HCT116 (cell line): ENCODE measurements around the gene PTPMT1. TPM values are rescaled to one million over a fixed set of nuclear protein-coding genes. Genes with fewer than 3 reads are reported as not detected.

Experiments used
- ATAC-seq: fragments of 200-7000 bp; cut with Tn5 transposase; 2 replicates; pipeline ENCODE4 v1.9.1; 2020; ENCODE audit warnings: mild to moderate bottlenecking, moderate library complexity
- BruUV-seq: library from RNA; stranded (reverse); fragments of 400-500 nt; replicated peaks from 2 replicates; lab custom pipeline; 2021; lab: Mats Ljungman, UMichigan
- CTCF ChIA-PET: fragments of 300-600 bp; sonication (Branson Sonifier 250); formaldehyde crosslinking; loops from one replicate; lab custom pipeline; 2021; ENCODE audit warnings: antibody characterized with exemption; lab: Charles Lee
- POLR2A ChIA-PET: fragments of 300-600, 350-600 bp; sonication (Branson Sonifier 250); formaldehyde crosslinking; loops from one replicate; lab custom pipeline; 2021; ENCODE audit warnings: antibody characterized with exemption; lab: Charles Lee
- RAD21 ChIA-PET, 2 experiments: fragments of 300-600 bp; sonication (Branson Sonifier 250); formaldehyde crosslinking; loops; one replicate each; lab custom pipeline; 2023; ENCODE audit warnings: low total read pairs in 2 of 2; ENCODE audit not compliant: uncharacterized antibody in 2 of 2, unreplicated experiment in 2 of 2, low non-redundant PET in 1 of 2; lab: Charles Lee
- DNase-seq: peaks from one replicate; pipeline ENCODE4 v3.0.0-alpha.2; 2010; ENCODE audit warnings: low read depth, low spot score
- H2AFZ ChIP-seq: fragments of 200-600 bp; shearing (Covaris generic), sonication (generic); 2 replicates; pipeline ENCODE4 v1.6.1; 2017; ENCODE audit warnings: low read depth, mixed run types, mixed read lengths, antibody characterized with exemption, low read length; ENCODE audit not compliant: poor library complexity, severe bottlenecking
- H3K27ac ChIP-seq: 2 replicates; pipeline ENCODE4 v1.5.1; 2012; ENCODE audit warnings: low read depth, low read length
- H3K27me3 ChIP-seq: fragments of 200-600 bp; sonication (generic); 2 replicates; pipeline ENCODE4 v1.6.1; 2016; ENCODE audit warnings: mixed run types, low read length, mixed read lengths; ENCODE audit not compliant: insufficient read depth
- H3K36me3 ChIP-seq, 2 experiments: fragments of 200-500 bp in 1 of 2; fragments of 200-600 bp in 1 of 2; sonication (Bioruptor generic) in 1 of 2; sonication (generic) in 1 of 2; 2 replicates each; pipeline versions ENCODE4 v1.5.1 to v1.6.1; 2014 to 2016; ENCODE audit warnings: low read length in 2 of 2, inconsistent platforms in 1 of 2, mixed read lengths in 1 of 2, mixed run types in 1 of 2; ENCODE audit not compliant: insufficient read depth in 2 of 2, control insufficient read depth in 1 of 2
- H3K4me1 ChIP-seq, 2 experiments: fragments of 200-600 bp in 1 of 2; sonication (generic) in 1 of 2; 2 replicates each; pipeline versions ENCODE4 v1.5.1 to v1.6.1; 2012 to 2017; ENCODE audit warnings: low read length in 2 of 2, inconsistent platforms in 1 of 2, mild to moderate bottlenecking in 1 of 2, mixed read lengths in 1 of 2, mixed run types in 1 of 2, moderate library complexity in 1 of 2; ENCODE audit not compliant: insufficient read depth in 2 of 2, control insufficient read depth in 1 of 2
- H3K4me2 ChIP-seq: fragments of 200-600 bp; sonication (generic); 2 replicates; pipeline ENCODE4 v1.6.1; 2017; ENCODE audit warnings: mixed run types, low read length, mixed read lengths
- H3K4me3 ChIP-seq, 2 experiments: fragments of 200-600 bp in 1 of 2; sonication (generic) in 1 of 2; replicated peaks in 1 of 2; 2 replicates each; pipeline ENCODE4 v1.5.1; 2011 to 2016; ENCODE audit warnings: low read length in 2 of 2, control low read depth in 1 of 2, low read depth in 1 of 2, mild to moderate bottlenecking in 1 of 2, mixed read lengths in 1 of 2, mixed run types in 1 of 2
- H3K79me2 ChIP-seq: fragments of 200-600 bp; sonication (generic); 2 replicates; pipeline ENCODE4 v1.6.1; 2017; ENCODE audit warnings: mild to moderate bottlenecking, mixed run types, low read length, moderate library complexity, mixed read lengths; ENCODE audit not compliant: insufficient read depth
- H3K9ac ChIP-seq: fragments of 200-600 bp; sonication (generic); 2 replicates; pipeline ENCODE4 v1.6.1; 2016; ENCODE audit warnings: low read length, mixed read lengths
- H3K9me2 ChIP-seq: fragments of 200-600 bp; sonication (generic), shearing (Covaris generic); 2 replicates; pipeline ENCODE4 v1.6.1; 2017; ENCODE audit warnings: mixed run types, mild to moderate bottlenecking, moderate library complexity; ENCODE audit not compliant: insufficient read depth
- H3K9me3 ChIP-seq, 2 experiments: fragments of 200-500 bp in 1 of 2; fragments of 200-600 bp in 1 of 2; sonication (Bioruptor generic) in 1 of 2; sonication (generic) in 1 of 2; 2 replicates each; pipeline ENCODE4 v1.6.1; 2014 to 2017; ENCODE audit warnings: low read length in 2 of 2, mixed read lengths in 2 of 2, inconsistent platforms in 1 of 2, low read depth in 1 of 2, mild to moderate bottlenecking in 1 of 2, mixed run types in 1 of 2, moderate library complexity in 1 of 2; ENCODE audit not compliant: control insufficient read depth in 1 of 2, insufficient read depth in 1 of 2
- H4K20me1 ChIP-seq: fragments of 200-600 bp; sonication (generic), shearing (Covaris generic); 2 replicates; pipeline ENCODE4 v1.6.1; 2017; ENCODE audit warnings: mixed run types, mild to moderate bottlenecking, moderate library complexity; ENCODE audit not compliant: insufficient read depth
- CBX3 ChIP-seq: IDR thresholded peaks from 2 replicates; pipeline ENCODE4 v1.6.1; 2012; ENCODE audit warnings: low read depth
- CEBPB ChIP-seq: IDR thresholded peaks from 2 replicates; pipeline ENCODE4 v1.6.1; 2012; ENCODE audit warnings: low read depth
- EGR1 ChIP-seq: IDR thresholded peaks from 2 replicates; pipeline ENCODE4 v1.6.1; 2012; ENCODE audit warnings: low read depth
- ELF1 ChIP-seq: IDR thresholded peaks from 2 replicates; pipeline ENCODE4 v1.6.1; 2012; ENCODE audit warnings: low read depth, borderline replicate concordance
- EZH2 ChIP-seq: fragments of 200-600 bp; sonication (generic); IDR thresholded peaks from 2 replicates; pipeline ENCODE4 v1.6.1; 2017; ENCODE audit warnings: antibody characterized with exemption, mixed run types
- EZH2phosphoT487 ChIP-seq: fragments of 200-600 bp; IDR thresholded peaks from 2 replicates; pipeline ENCODE4 v1.6.1; 2018; ENCODE audit warnings: antibody characterized with exemption, borderline replicate concordance
- FOSL1 ChIP-seq: IDR thresholded peaks from 2 replicates; pipeline ENCODE4 v1.6.1; 2012; ENCODE audit warnings: low read depth
- JUND ChIP-seq: IDR thresholded peaks from 2 replicates; pipeline ENCODE4 v1.6.1; 2012
- MAX ChIP-seq: IDR thresholded peaks from 2 replicates; pipeline ENCODE4 v1.6.1; 2012
- POLR2A ChIP-seq: IDR thresholded peaks from 2 replicates; pipeline ENCODE4 v1.7.0; 2011; ENCODE audit warnings: borderline replicate concordance; ENCODE audit not compliant: insufficient read depth, insufficient read length; ENCODE audit errors: extremely low read depth
- POLR2AphosphoS5 ChIP-seq: IDR thresholded peaks from 2 replicates; pipeline ENCODE4 v1.6.1; 2011; ENCODE audit warnings: mild to moderate bottlenecking, low read depth, low read length, moderate library complexity
- RAD21 ChIP-seq: IDR thresholded peaks from 2 replicates; pipeline ENCODE4 v1.6.1; 2012; ENCODE audit warnings: low read depth, mild to moderate bottlenecking
- SIN3A ChIP-seq: IDR thresholded peaks from 2 replicates; pipeline ENCODE4 v1.6.1; 2012; ENCODE audit warnings: low read depth
- SP1 ChIP-seq: IDR thresholded peaks from 2 replicates; pipeline ENCODE4 v1.6.1; 2012; ENCODE audit warnings: low read depth
- SRF ChIP-seq: IDR thresholded peaks from 2 replicates; pipeline ENCODE4 v1.6.1; 2012; ENCODE audit warnings: low read depth
- TCF7L2 ChIP-seq: IDR thresholded peaks from 2 replicates; pipeline ENCODE4 v1.7.0; 2011; ENCODE audit warnings: borderline replicate concordance, inconsistent platforms; ENCODE audit not compliant: insufficient read depth, insufficient read length; ENCODE audit errors: extremely low read depth
- YY1 ChIP-seq: IDR thresholded peaks from 2 replicates; pipeline ENCODE4 v1.6.1; 2011; ENCODE audit warnings: low read length, low read depth, moderate library complexity, mild to moderate bottlenecking; ENCODE audit not compliant: insufficient replicate concordance; ENCODE audit errors: extremely low read depth
- ZFX ChIP-seq: fragments of 450-650 bp; IDR thresholded peaks from 2 replicates; pipeline ENCODE4 v1.6.1; 2017
- ZNF274 ChIP-seq: fragments of 200-500 bp; sonication (Bioruptor generic); IDR thresholded peaks from 2 replicates; pipeline ENCODE4 v1.6.1; 2014; ENCODE audit warnings: mild to moderate bottlenecking, low read depth, low read length, inconsistent platforms
- intact Hi-C: fragments of 100-400 bp; cut with micrococcal nuclease; formaldehyde crosslinking; loops from 2 replicates; pipeline ENCODE4 v1.10.0; 2022
- total RNA-seq: library from RNA; stranded (reverse); gene quantifications from one replicate; pipeline ENCODE4 v1.2.1, GENCODE V29; 2021; ENCODE audit not compliant: unreplicated experiment
- TF ChIP-seq, protein P1 (sequence below): IDR thresholded peaks from 2 replicates; pipeline ENCODE4 v1.6.1; 2012; ENCODE audit warnings: low read depth

PTPMT1 gene
- total RNA-seq, 1 experiment from 2014 or later = 71.6 TPM

DNA sequence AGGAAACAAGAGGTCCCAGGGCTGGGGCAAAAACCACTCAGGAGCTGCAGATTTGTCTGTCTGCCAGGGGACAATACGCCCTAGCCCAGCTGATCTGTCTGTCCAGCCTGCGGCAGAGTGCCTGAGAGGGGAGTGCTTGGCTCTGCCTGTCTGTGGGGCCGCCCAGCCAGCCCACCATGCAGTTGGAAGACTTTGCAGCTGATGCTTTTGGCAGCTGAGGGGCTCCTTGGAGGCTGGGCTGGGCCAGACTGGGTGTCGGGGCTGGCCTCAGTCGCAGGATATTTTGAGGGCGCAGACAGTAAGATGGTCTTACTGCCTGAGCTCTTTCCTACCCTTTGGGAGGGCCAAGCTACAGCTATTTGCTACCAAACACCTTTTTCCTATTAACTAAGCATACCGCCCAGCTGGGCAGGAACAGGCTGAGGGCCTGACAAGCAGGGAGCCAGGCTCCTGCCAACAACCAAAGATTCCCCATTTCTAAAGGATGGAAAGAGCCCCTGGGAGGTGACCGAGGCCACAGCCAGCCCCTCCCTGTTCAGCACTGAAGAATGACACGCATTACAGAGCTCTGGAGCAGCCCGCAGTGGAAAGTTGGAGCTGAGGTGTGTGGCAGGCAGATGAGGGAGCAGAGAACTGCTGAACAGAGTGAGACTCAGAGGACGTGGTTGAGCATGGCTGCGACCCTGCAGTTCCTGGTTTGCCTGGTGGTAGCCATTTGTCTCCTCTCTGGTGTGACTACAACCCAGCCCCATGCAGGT, 20.9 kb downstream of the PTPMT1 start, which contains the start of gene FAM180B:
TSS of gene FAM180B (plus strand) at position 581 of the 758 bp plus-strand sequence. CDS start at position 672, 91 bp downstream.
- no peak within 1 kb of the TSS for H2AFZ ChIP-seq
- ChIA-PET RAD21 (no interaction called here), POLR2A (no interaction called here), CTCF (no interaction called here)
- ATAC-seq (no peak), DNase-seq (no peak)
- H4K20me1 ChIP-seq = no peaks in the 10 kb centered on the region
- H3K27me3 ChIP-seq = no peaks in the 10 kb centered on the region
- peaks cover 10% of the 10 kb centered on the region for H3K79me2 ChIP-seq
- H3K9me2 ChIP-seq = no peaks in the 10 kb centered on the region
- intact Hi-C loops = no loop called here
- no peaks in the 10 kb centered on the region for H3K9me3 ChIP-seq
- H3K4me2 ChIP-seq = no peak within 1 kb of the TSS
- H3K9ac ChIP-seq = no peak within 1 kb of the TSS
- H3K27ac ChIP-seq = no peak within 1 kb of the TSS
- H3K4me3 ChIP-seq = no peak within 1 kb of the TSS
- H3K4me1 ChIP-seq = no peaks in the 10 kb centered on the region
- H3K36me3 ChIP-seq = peaks cover 22 to 30% of the 10 kb centered on the region in 2 experiments
- no TSS peak for BruUV-seq
- TF ChIP-seq EGR1 (no peak), YY1 (no peak), EZH2phosphoT487 (no peak), CEBPB (no peak), TCF7L2 (no peak), JUND (no peak), POLR2A (no peak), FOSL1 (no peak), POLR2AphosphoS5 (no peak), ZFX (no peak), SIN3A (no peak), MAX (no peak), CBX3 (no peak), EZH2 (no peak), RAD21 (no peak), SRF (no peak), ELF1 (no peak), ZNF274 (no peak), SP1 (no peak)
- TF ChIP-seq, protein P1, sequence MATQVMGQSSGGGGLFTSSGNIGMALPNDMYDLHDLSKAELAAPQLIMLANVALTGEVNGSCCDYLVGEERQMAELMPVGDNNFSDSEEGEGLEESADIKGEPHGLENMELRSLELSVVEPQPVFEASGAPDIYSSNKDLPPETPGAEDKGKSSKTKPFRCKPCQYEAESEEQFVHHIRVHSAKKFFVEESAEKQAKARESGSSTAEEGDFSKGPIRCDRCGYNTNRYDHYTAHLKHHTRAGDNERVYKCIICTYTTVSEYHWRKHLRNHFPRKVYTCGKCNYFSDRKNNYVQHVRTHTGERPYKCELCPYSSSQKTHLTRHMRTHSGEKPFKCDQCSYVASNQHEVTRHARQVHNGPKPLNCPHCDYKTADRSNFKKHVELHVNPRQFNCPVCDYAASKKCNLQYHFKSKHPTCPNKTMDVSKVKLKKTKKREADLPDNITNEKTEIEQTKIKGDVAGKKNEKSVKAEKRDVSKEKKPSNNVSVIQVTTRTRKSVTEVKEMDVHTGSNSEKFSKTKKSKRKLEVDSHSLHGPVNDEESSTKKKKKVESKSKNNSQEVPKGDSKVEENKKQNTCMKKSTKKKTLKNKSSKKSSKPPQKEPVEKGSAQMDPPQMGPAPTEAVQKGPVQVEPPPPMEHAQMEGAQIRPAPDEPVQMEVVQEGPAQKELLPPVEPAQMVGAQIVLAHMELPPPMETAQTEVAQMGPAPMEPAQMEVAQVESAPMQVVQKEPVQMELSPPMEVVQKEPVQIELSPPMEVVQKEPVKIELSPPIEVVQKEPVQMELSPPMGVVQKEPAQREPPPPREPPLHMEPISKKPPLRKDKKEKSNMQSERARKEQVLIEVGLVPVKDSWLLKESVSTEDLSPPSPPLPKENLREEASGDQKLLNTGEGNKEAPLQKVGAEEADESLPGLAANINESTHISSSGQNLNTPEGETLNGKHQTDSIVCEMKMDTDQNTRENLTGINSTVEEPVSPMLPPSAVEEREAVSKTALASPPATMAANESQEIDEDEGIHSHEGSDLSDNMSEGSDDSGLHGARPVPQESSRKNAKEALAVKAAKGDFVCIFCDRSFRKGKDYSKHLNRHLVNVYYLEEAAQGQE = no peak
- TF ChIP-seq, all 23 proteins: peak for 0
